ENCODE results near the gene MAPK10. TPM values are rescaled to one million over a fixed set of nuclear protein-coding genes. Genes with fewer than 3 reads are reported as not detected.
"Not testable (repeated sequence)": the region's sequence is repeated elsewhere in the genome, so short reads cannot be mapped to it uniquely, and the experiment has no call there.

MAPK10 gene
- total and polyA plus RNA-seq, 8 donors: 16.1 to 44.4 (median 30.5) TPM

- no peak overlapping the region for H3K4me3 ChIP-seq
- TF ChIP-seq, protein P1, sequence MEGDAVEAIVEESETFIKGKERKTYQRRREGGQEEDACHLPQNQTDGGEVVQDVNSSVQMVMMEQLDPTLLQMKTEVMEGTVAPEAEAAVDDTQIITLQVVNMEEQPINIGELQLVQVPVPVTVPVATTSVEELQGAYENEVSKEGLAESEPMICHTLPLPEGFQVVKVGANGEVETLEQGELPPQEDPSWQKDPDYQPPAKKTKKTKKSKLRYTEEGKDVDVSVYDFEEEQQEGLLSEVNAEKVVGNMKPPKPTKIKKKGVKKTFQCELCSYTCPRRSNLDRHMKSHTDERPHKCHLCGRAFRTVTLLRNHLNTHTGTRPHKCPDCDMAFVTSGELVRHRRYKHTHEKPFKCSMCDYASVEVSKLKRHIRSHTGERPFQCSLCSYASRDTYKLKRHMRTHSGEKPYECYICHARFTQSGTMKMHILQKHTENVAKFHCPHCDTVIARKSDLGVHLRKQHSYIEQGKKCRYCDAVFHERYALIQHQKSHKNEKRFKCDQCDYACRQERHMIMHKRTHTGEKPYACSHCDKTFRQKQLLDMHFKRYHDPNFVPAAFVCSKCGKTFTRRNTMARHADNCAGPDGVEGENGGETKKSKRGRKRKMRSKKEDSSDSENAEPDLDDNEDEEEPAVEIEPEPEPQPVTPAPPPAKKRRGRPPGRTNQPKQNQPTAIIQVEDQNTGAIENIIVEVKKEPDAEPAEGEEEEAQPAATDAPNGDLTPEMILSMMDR (IDR thresholded peaks at IDR 0.05): no peak
- no peaks in the 10 kb centered on the region for H3K36me3 ChIP-seq
- no peaks in the 10 kb centered on the region for H3K4me1 ChIP-seq
- H3K27me3 ChIP-seq: no peaks in the 10 kb centered on the region
- H3K9me3 ChIP-seq: no peaks in the 10 kb centered on the region
- DNase-seq (no peak), ATAC-seq (no peak)
- H3K27ac ChIP-seq: no peak overlapping the region
- intact Hi-C loops (cut with DNase I): no loop called here
Observed at GRCh38 chr4:86338521-86338920, 21.3 kb downstream of the MAPK10 start.

- ATAC-seq (no peak), DNase-seq (no peak)
- TF ChIP-seq, protein P1 (IDR thresholded peaks at IDR 0.05): no peak
- Histone ChIP-seq H3K27ac (no peak overlapping the region), H3K4me3 (no peak overlapping the region), H3K9me3 (no peaks in the 10 kb centered on the region), H3K36me3 (no peaks in the 10 kb centered on the region), H3K27me3 (no peaks in the 10 kb centered on the region), H3K4me1 (no peaks in the 10 kb centered on the region)
- intact Hi-C loops (cut with DNase I): no loop called here
Observed at GRCh38 chr4:86334020-86334750, 25.7 kb downstream of the MAPK10 start.

DNA sequence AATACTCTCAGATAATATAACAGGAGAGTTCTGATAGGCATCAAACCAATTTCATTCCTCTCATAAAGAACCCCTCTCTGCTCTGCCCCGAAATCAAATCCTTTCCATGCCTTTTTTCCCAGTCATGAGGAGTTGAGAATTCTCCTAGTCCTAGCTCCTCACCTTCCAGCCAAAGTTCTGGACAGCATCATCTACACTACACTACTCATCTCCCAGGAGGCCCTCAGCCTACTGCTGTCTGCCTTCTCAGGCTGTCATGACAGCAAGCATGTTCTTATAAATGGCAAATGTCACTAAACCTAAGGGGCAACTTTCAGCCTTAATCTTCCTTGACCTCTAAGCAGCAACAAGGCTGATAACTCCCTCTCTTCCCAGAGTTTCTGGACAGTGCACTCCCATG lies 26.6 kb downstream of the MAPK10 start:
- Histone ChIP-seq H3K4me1 (no peaks in the 10 kb centered on the region), H3K4me3 (no peak overlapping the region), H3K27me3 (no peaks in the 10 kb centered on the region), H3K27ac (no peak overlapping the region), H3K9me3 (no peaks in the 10 kb centered on the region), H3K36me3 (no peaks in the 10 kb centered on the region)
- TF ChIP-seq, protein P1 (IDR thresholded peaks at IDR 0.05): no peak
- intact Hi-C loops (cut with DNase I): no loop called here
- no peak for DNase-seq
- ATAC-seq: no peak

GRCh38 chr4:86330961-86331742 lies 28.7 kb downstream of the MAPK10 start:
- no peak for ATAC-seq
- intact Hi-C loops (cut with DNase I): no loop called here
- H3K36me3 ChIP-seq: no peaks in the 10 kb centered on the region
- no peaks in the 10 kb centered on the region for H3K27me3 ChIP-seq
- TF ChIP-seq, protein P1 (IDR thresholded peaks at IDR 0.05): no peak
- peak in 1 of 4 donors; percentile 7 for DNase-seq
- no peaks in the 10 kb centered on the region for H3K4me1 ChIP-seq
- no peak overlapping the region for H3K27ac ChIP-seq
- no peak overlapping the region for H3K4me3 ChIP-seq
- H3K9me3 ChIP-seq: no peaks in the 10 kb centered on the region

DNA sequence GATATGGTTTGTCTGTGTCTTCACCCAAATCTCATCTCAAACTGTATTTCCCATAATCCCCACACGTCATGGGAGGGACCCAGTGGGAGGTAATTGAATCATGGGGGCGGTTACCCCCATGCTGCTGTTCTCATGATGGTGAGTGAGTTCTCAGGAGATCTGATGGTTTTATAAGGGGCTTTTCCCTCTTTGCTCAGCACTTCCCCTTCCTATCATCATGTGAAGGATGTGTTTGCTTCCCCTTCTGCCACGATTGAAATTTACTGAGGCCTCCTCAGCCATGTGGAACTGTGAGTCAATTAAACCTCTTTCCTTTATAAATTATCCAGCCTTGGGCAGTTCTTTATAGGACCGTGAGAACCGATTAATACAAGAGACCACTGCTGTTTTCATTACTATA lies 29.4 kb downstream of the MAPK10 start:
- H3K27ac ChIP-seq; H3K9me3 ChIP-seq; ATAC-seq; H3K36me3 ChIP-seq; DNase-seq; H3K27me3 ChIP-seq; intact Hi-C loops (cut with DNase I); H3K4me3 ChIP-seq; H3K4me1 ChIP-seq: not testable (repeated sequence)

All from left lung (tissue), 10 donors.